Fibroblast of mammary gland (primary cell): ENCODE data around the gene SPRR4.

Experiments used
- DNase-seq: peaks from one replicate; pipeline ENCODE4 v3.0.0-alpha.2; 2010; ENCODE audit warnings: low read depth
- H3K4me3 ChIP-seq: 2 replicates; pipeline ENCODE4 v1.5.1; 2011; ENCODE audit warnings: low read depth, mild to moderate bottlenecking, low read length, moderate library complexity; ENCODE audit not compliant: control insufficient read depth
- CTCF ChIP-seq: conservative IDR thresholded peaks from 2 replicates; pipeline ENCODE4 v1.5.1; 2011; ENCODE audit warnings: low read depth, low read length, inconsistent platforms; ENCODE audit not compliant: control insufficient read depth, insufficient read depth

Gene SPRR4

GRCh38 chr1:152941037-152941711 is 29.3 kb upstream of the SPRR4 start:
- DNase-seq, result no peak
- no peak for TF ChIP-seq CTCF
- H3K4me3 ChIP-seq, result no peak overlapping the region

- H3K4me3 ChIP-seq, result no peak overlapping the region
- no peak for DNase-seq
- no peak for TF ChIP-seq CTCF
Observed at GRCh38 chr1:152942161-152942560, 28.3 kb upstream of the SPRR4 start.

GRCh38 chr1:152946248-152946647 is 24.2 kb upstream of the SPRR4 start:
- DNase-seq, result no peak
- TF ChIP-seq CTCF, result no peak
- no peak overlapping the region for H3K4me3 ChIP-seq

- no peak for TF ChIP-seq CTCF
- no peak for DNase-seq
- H3K4me3 ChIP-seq, result no peak within 1 kb of the TSS
Observed at GRCh38 chr1:152946651-152947256, 23.7 kb upstream of the SPRR4 start, which contains the start of gene SPRR5. Gene SPRR5 (plus strand): TSS chr1:152947206. CDS start chr1:152948555, 1,349 bp downstream.

DNA sequence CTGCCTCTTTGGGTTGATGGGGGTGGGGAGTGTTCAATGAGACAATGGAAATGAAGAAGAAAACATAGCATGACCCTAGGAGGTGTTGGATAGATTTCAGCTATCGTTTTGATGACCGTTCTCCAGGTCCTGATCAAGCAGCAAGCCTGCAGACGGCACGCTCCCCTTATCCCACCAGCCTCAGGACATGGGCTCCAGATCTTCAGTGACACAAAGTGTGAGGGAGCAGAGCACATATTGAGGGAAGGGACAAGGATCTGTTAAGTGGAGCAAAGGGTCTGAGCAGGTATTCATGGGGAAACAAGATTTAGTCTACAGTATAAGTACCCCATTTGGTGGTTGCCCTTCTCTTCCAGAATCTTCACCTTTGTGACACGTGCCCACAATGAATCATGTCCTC is 18.7 kb upstream of the SPRR4 start:
- DNase-seq, result no peak
- no peak overlapping the region for H3K4me3 ChIP-seq
- TF ChIP-seq CTCF, result no peak

DNA sequence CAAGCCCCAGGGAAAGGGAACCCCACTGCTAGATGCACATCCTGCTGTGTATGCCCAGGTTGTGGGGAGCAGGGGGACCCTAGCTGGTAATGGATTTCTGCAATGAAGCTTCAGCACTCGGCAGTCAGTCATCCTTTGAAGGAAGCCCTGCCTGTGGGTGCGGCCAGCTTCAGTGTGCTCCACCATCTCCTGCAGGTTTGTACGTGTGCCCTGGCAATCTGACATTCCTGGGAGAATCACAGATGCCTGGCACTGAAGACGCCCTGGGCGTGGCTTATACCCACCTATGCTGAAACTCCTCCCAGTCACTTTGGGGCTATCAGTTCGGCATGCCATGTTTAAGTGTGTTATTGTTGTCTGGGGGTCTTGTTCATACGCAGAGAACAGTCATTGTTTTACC is 16.7 kb upstream of the SPRR4 start:
- no peak for TF ChIP-seq CTCF
- no peak for DNase-seq
- H3K4me3 ChIP-seq, result no peak overlapping the region
